ENCODE measurements around the gene SEMA5A.

Gene SEMA5A

DNA sequence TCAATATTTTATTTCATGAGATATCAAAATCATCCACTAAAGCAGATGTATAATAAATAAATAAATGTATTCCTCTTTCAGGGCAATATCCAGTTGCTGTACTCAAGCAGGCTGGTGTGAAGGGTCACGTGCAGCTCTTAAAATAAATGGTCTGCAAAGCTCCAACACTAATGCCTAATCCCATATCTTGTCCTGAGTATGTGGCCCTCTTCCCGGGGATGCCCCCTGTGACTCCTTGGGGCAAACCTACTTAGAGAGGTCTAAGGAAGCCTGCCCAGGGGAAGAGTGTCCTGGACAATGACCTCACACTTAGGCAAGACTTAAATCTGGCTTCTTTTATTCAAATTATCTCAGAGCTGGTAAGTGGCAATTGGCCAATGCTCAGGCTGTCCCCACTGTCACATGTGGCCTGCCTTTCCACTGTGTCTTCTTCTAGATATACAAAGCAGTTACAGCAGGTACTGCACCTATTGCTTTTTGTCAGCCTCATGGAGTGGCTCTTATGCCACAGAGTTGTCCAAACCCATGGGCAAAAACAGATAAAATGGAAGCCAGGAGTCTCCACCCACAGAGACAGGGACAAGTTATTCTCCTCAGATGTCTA lies 55.3 kb downstream of the SEMA5A start:
- Histone ChIP-seq H3K4me1 (ENCODE audit: low read length) (no peaks in the 10 kb centered on the region), H2AFZ (ENCODE audit: low read length) (no peak overlapping the region), H3K4me3 (ENCODE audit: low read length) (no peak overlapping the region), H3K9ac (ENCODE audit: low read length) (no peak overlapping the region), H3K27me3 (replicated peaks; ENCODE audit: insufficient read depth, low read length) (no peaks in the 10 kb centered on the region), H3F3A (ENCODE audit: insufficient read depth, low read length) (no peaks in the 10 kb centered on the region), H3K36me3 (replicated peaks; ENCODE audit: insufficient read depth, low read length) (no peaks in the 10 kb centered on the region), H3K9me2 (replicated peaks; ENCODE audit: insufficient read depth, low read length) (no peaks in the 10 kb centered on the region), H3K4me2 (ENCODE audit: low read depth, low read length) (no peak overlapping the region), H3K27ac (ENCODE audit: low read length) (no peak overlapping the region), H3K9me3 (replicated peaks; ENCODE audit: insufficient read depth, low read length) (no peaks in the 10 kb centered on the region), H3K79me2 (ENCODE audit: low read length) (no peaks in the 10 kb centered on the region), H4K20me1 (ENCODE audit: insufficient read depth, low read length) (no peaks in the 10 kb centered on the region)
- TF ChIP-seq, protein P1, sequence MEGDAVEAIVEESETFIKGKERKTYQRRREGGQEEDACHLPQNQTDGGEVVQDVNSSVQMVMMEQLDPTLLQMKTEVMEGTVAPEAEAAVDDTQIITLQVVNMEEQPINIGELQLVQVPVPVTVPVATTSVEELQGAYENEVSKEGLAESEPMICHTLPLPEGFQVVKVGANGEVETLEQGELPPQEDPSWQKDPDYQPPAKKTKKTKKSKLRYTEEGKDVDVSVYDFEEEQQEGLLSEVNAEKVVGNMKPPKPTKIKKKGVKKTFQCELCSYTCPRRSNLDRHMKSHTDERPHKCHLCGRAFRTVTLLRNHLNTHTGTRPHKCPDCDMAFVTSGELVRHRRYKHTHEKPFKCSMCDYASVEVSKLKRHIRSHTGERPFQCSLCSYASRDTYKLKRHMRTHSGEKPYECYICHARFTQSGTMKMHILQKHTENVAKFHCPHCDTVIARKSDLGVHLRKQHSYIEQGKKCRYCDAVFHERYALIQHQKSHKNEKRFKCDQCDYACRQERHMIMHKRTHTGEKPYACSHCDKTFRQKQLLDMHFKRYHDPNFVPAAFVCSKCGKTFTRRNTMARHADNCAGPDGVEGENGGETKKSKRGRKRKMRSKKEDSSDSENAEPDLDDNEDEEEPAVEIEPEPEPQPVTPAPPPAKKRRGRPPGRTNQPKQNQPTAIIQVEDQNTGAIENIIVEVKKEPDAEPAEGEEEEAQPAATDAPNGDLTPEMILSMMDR (IDR thresholded peaks at IDR 0.05; ENCODE audit: low read length), result no peak
- TF ChIP-seq EZH2phosphoT487 (IDR thresholded peaks at IDR 0.05; ENCODE audit: low read length), result no peak
- no peak for TF ChIP-seq EZH2 (optimal IDR thresholded peaks at IDR 0.05; ENCODE audit: low read depth, low read length)
- DNase-seq, result no peak

DNA sequence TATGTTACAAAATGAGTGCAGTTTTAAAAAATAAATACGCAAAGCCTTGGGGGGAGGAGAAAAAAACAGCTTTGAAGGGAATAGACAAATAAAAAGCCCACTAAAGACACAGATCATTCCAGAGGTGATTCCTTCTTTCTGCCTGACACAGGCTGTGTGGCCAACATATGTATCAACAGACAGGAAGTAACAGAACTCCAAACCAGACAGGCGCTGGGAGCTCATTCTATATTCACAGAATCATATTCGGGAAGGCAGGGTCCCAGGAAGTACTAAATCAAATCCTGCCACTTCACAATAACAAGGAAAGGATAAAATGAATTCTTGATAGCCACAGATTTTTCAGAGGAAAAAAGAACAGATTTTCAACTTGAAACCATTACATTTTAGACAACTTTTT lies 62.1 kb downstream of the SEMA5A start:
- Histone ChIP-seq H3F3A (ENCODE audit: insufficient read depth, low read length) (no peaks in the 10 kb centered on the region), H3K4me1 (ENCODE audit: low read length) (no peaks in the 10 kb centered on the region), H4K20me1 (ENCODE audit: insufficient read depth, low read length) (no peaks in the 10 kb centered on the region), H3K79me2 (ENCODE audit: low read length) (no peaks in the 10 kb centered on the region), H3K9ac (ENCODE audit: low read length) (no peak overlapping the region), H3K36me3 (replicated peaks; ENCODE audit: insufficient read depth, low read length) (no peaks in the 10 kb centered on the region), H2AFZ (ENCODE audit: low read length) (no peak overlapping the region), H3K4me3 (ENCODE audit: low read length) (no peak overlapping the region), H3K9me2 (replicated peaks; ENCODE audit: insufficient read depth, low read length) (no peaks in the 10 kb centered on the region), H3K27me3 (replicated peaks; ENCODE audit: insufficient read depth, low read length) (no peaks in the 10 kb centered on the region), H3K9me3 (replicated peaks; ENCODE audit: insufficient read depth, low read length) (no peaks in the 10 kb centered on the region), H3K27ac (ENCODE audit: low read length) (no peak overlapping the region), H3K4me2 (ENCODE audit: low read depth, low read length) (no peak overlapping the region)
- DNase-seq, result no peak
- TF ChIP-seq EZH2phosphoT487 (IDR thresholded peaks at IDR 0.05; ENCODE audit: low read length) (no peak), EZH2 (optimal IDR thresholded peaks at IDR 0.05; ENCODE audit: low read depth, low read length) (no peak)
- TF ChIP-seq, protein P1 (IDR thresholded peaks at IDR 0.05; ENCODE audit: low read length), result no peak

DNA sequence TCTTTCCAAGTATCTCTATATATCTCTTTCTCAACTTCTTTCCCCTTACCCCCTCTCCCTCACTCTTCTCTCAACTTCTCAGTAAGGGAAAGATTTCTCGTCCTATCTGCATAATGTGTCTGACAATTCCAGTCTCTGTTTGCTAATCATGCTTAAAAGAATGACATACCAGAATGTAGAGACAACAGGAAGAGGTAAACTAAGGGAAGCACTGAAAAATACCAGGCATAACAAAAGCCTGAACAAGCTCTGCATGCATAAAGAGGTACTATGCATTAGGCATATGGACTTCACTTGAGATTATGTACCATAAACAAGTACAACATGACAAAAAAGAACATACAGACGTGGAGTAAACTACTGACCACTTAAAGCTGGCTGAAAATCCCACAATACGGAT lies 62.6 kb downstream of the SEMA5A start:
- Histone ChIP-seq H3K27ac (ENCODE audit: low read length) (no peak overlapping the region), H3K4me2 (ENCODE audit: low read depth, low read length) (no peak overlapping the region), H3K4me3 (ENCODE audit: low read length) (no peak overlapping the region), H3K9ac (ENCODE audit: low read length) (no peak overlapping the region), H2AFZ (ENCODE audit: low read length) (no peak overlapping the region), H4K20me1 (ENCODE audit: insufficient read depth, low read length) (no peaks in the 10 kb centered on the region), H3K36me3 (replicated peaks; ENCODE audit: insufficient read depth, low read length) (no peaks in the 10 kb centered on the region), H3K9me2 (replicated peaks; ENCODE audit: insufficient read depth, low read length) (no peaks in the 10 kb centered on the region), H3K9me3 (replicated peaks; ENCODE audit: insufficient read depth, low read length) (no peaks in the 10 kb centered on the region), H3K79me2 (ENCODE audit: low read length) (no peaks in the 10 kb centered on the region), H3K27me3 (replicated peaks; ENCODE audit: insufficient read depth, low read length) (no peaks in the 10 kb centered on the region), H3K4me1 (ENCODE audit: low read length) (no peaks in the 10 kb centered on the region), H3F3A (ENCODE audit: insufficient read depth, low read length) (no peaks in the 10 kb centered on the region)
- TF ChIP-seq, protein P1 (IDR thresholded peaks at IDR 0.05; ENCODE audit: low read length), result no peak
- TF ChIP-seq EZH2 (optimal IDR thresholded peaks at IDR 0.05; ENCODE audit: low read depth, low read length) (no peak), EZH2phosphoT487 (IDR thresholded peaks at IDR 0.05; ENCODE audit: low read length) (no peak)
- DNase-seq, result no peak

All from MM.1S (cell line).